Amygdala (tissue), 56 donors: ENCODE data around the gene LCK.
A peak's percentile ranks its signal among the peaks of the same experiment; 100 is the strongest.
"Not testable (repeated sequence)": the region's sequence is repeated elsewhere in the genome, so short reads cannot be mapped to it uniquely, and the experiment has no call there.

ENCODE experiments used
- DNase-seq, 56 donors: peaks; one replicate each; lab custom pipeline; 2025; lab: John Stamatoyannopoulos, UW

The LCK gene

GRCh38 chr1:32239337-32239736 is 11.7 kb upstream of the LCK start:
- peak in 1 of 56 donors; percentile 2 for DNase-seq

- DNase-seq = peak in 3 of 56 donors; percentile 4 to 24 (median 16)
These were observed 11.3 kb upstream of the LCK start for GRCh38 chr1:32239790-32240139.

GRCh38 chr1:32240140-32240951 is 10.7 kb upstream of the LCK start:
- DNase-seq = peak in 46 of 56 donors; percentile 10 to 78 (median 40)

- DNase-seq = peak in 42 of 56 donors; percentile 9 to 68 (median 40)
These were observed 9.9 kb upstream of the LCK start for GRCh38 chr1:32241001-32241763.

GRCh38 chr1:32242341-32242851 is 8.7 kb upstream of the LCK start:
- peak in 40 of 56 donors; percentile 3 to 75 (median 24) for DNase-seq

GRCh38 chr1:32246888-32247273 is 4.2 kb upstream of the LCK start, which contains the start of gene FAM167B:
Gene FAM167B (plus strand): TSS chr1:32247222. CDS start chr1:32247422, 200 bp downstream.
- no peak for DNase-seq

- no peak for DNase-seq
These were observed 3.6 kb upstream of the LCK start for GRCh38 chr1:32247452-32247851.

GRCh38 chr1:32247983-32248889 is 2.8 kb upstream of the LCK start:
- DNase-seq = peak in 16 of 56 donors; percentile 1 to 56 (median 10)

GRCh38 chr1:32249831-32250525 is 1.1 kb upstream of the LCK start:
- no peak for DNase-seq

GRCh38 chr1:32255072-32256071 is 4.3 kb downstream of the LCK start:
- no peak for DNase-seq

- no peak for DNase-seq
These were observed 5.6 kb downstream of the LCK start for GRCh38 chr1:32256473-32257226.

- DNase-seq = no peak
These were observed 6.1 kb downstream of the LCK start for GRCh38 chr1:32257227-32257508.

GRCh38 chr1:32263236-32263593 is 12.2 kb downstream of the LCK start:
- not testable (repeated sequence) for DNase-seq

GRCh38 chr1:32263744-32264143 is 12.7 kb downstream of the LCK start:
- DNase-seq = no peak

GRCh38 chr1:32265846-32266245 is 14.8 kb downstream of the LCK start:
- DNase-seq = no peak

GRCh38 chr1:32266921-32267591 is 16.0 kb downstream of the LCK start:
- DNase-seq = no peak

- no peak for DNase-seq
These were observed 18.7 kb downstream of the LCK start for GRCh38 chr1:32269744-32270143.
